Measurements from ENCODE around the gene PANX1. TPM values are rescaled to one million over a fixed set of nuclear protein-coding genes. Genes with fewer than 3 reads are reported as not detected.
"Not testable (repeated sequence)": the region's sequence is repeated elsewhere in the genome, so short reads cannot be mapped to it uniquely, and the experiment has no call there.

The PANX1 gene
- total RNA-seq, 1 donor from 2014 or later = 55.5 TPM

DNA sequence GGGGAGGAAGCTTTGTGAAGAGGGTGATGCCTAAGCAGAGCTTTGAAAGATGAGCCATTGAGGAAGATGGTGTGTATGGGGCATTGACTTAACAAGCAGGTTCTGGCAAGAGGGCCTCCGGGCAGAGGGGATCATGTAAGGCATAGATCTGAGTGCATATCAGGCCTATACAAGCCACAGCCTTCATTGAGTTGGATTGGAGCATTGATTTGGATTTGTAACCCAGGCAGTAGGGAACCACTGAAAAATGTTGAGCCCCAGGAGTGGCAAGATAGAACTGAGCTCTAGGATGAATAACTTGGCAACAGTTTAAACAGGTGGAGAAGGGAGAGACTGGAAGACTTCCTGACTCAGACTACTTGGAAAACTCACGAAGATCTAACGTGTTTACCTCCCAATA, 21.4 kb downstream of the PANX1 start:
- no peak for DNase-seq

DNA sequence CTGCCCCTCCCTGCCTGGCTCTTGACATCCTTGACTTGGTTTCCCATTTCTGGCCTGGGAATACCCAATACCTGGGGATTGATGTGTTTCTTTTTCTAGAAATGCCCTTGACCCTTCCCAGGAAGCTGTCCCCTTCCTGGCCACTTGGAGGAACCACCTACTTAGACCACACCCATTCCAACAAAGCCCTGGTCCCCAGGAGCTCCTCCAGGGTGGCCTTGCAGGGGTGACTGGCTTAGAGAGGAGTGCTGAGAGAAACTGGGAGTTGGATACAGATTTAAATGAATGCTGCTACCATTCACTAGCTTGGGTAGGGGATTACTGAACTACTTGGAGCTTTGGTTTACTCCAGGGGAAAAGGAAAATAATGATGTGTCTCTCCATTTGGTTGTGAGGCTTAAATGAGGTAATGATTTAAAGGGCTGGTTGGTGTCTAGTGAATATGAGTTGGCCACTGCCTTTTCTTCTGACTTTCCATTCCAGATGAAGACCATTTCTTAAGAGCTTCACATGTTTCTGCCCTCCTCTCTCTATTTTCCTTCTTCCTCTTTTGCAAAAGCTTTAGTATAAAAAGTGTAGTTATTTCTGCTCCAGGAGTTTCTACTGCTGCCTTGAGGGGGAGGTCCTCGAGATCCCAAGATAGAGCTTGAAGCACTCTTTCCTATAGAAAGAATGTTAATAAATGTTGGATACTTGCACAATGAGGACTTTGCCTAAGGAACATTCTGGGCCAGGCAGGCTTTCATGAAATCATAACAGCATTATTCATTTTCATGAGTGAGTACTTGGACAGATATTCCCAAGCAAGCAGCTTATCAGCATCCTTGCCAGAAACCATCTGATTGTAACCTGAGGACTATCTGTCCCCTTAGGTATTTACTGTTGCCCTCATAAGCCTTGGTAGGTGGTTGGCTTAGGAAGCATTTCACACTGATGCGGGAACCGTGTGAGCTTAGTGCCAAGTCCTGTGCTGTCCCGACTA, 22.4 kb downstream of the PANX1 start:
- no peak for DNase-seq

DNA sequence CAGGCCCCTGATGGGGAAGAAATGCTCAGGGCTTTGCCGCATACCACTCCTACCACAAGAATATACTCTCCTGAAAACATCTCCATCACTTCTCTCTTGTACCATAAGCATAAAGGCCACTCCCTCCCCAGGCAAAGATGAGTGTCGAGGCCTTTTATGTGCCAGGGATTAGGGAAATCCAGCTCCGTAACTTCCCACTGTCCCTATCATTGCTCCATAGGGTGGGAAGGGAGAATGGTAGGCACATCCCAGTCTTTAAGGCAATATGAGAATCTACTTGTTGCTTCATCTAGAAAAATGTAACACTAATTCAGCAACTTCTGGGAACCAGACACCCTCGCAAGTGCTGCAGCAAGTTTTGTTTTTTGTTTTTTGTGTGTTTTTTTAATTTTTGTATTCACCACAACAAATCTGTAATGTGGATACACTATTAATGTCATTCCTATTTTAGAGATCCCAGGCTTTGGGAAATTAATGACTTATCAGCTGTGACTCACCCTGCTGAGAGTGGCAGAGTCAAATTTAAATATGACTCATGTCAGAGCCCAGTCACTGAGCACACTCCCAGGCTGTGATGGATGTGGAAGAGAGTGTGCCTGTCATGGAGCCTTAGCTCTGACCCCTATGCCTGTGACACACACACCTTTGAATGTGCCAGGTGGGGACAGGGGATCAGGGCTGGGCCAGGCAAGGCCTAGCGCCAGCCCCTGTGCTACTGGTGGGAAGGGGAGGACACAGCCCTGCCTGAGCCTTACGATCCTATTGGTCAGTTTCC, 23.4 kb downstream of the PANX1 start:
- DNase-seq = no peak

DNA sequence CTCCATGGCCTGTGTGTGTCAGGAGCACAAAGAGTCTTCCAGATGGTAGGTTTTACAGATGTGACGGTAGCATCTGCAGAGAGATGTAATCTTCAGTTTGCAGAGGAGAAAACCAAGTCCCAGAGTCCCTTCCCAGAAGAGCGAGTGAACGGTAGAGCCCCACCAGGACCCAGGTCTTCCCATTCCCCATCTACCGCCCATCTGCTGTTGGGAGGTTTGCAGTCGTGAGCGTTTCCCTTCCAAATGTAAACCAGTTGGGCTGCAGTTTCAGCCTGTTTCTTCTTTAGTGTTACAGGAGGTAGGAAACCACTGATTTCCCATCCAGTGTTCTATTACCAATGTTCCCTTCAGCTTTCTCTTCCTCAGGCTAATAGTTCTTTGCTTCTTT, 24.0 kb downstream of the PANX1 start:
- no peak for DNase-seq

DNA sequence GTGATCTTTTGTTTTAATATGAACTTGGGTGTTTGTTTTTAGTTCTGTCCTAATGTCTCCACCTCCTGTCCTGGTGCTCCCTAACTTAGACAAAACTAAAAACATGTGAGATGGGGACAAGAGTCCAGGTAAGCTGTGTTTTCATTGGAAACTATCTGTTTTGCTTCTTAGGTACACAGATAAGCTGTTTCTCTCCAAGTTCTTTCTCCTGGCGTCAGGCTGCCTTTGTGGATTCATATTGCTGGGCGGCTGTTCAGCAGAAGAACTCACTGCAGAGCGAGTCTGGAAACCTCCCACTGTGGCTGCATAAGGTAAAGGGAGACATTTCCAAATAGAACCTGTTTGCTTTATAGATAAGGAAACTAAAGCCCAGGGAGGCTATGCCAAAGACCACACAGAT, 24.7 kb downstream of the PANX1 start:
- no peak for DNase-seq

DNA sequence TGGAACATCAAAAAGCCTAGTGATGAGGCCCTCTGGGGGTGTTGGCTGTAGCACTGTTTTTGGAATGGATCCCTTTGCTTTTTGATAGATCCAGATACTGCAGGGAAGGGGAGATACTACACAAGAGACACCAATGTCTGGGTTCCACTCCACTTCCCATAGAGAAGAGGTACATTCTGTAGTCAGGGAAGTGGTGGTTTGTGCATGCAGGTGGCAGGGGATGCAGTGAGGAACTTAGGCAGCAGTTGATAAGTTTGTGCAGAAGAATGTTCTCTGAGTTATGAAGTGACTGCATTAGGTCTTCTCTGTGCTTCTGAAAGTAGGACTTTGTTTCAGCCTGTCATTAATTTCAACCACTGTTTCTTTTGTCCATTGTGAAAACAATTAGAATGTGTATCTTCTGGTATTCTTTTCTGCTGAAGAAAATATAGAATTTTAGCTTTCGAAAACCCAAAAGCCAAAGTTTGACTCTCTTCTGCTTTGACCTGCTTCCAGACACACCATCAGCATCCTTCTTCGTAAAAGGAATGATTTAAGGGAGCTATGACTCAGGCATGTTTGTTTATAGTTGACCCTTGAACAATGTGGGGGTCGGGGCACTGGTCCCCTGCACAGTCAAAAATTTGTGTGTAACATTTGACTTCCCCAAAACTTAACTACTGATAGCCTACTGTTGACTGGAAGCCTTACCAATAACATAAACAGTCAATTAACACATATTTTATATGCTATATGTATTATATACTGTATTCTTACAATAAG, 25.6 kb downstream of the PANX1 start:
- DNase-seq = no peak

DNA sequence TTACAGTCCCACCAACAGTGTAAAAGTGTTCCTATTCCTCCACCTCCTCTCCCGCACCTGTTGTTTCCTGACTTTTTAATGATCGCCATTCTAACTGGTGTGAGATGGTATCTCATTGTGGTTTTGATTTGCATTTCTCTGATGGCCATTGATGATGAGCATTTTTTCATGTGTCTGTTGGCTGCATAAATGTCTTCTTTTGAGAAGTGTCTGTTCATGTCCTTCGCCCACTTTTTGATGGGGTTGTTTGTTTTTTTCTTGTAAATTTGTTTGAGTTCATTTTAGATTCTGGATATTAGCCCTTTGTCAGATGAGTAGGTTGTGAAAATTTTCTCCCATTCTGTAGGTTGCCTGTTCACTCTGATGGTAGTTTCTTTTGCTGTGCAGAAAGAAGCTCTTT, 28.7 kb downstream of the PANX1 start:
- not testable (repeated sequence) for DNase-seq

DNA sequence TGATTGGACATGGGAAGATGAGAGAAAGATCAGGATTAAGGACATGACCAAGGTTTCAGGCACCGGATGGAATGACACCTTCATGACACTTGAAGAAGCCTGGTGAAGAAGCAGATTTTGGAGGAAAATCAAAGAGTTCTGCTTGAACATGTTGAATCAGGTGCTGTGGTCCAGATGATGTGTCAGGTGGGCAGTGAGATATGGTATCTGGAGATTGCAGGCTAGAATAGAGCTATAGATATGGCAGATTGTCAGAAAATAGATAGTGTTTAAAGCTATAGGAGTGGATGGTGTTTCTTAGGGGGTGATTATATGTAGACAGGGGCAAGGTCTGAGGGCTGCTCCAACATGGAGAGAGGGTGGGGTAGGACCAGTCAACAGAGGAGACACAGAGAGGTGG, 40.2 kb downstream of the PANX1 start:
- no peak for DNase-seq

DNA sequence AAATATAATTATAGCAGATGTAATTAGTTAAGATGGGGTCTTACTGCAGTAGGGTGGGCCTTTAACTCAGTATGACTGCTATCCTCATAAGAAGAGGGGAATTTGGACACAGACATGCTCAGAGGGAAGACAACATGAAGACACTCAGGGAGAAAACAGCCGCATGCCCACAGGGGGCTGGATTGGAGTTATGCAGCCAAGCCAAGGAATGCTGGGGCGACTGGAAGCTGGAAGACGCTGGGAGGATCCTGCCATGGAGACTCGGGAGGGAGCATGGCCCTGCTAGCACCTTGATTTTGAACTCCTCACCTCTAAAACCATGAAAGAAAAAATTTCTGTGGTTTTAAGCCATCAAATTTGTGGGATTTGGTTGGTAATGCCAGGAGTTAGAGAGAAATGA, 40.9 kb downstream of the PANX1 start:
- no peak for DNase-seq

DNA sequence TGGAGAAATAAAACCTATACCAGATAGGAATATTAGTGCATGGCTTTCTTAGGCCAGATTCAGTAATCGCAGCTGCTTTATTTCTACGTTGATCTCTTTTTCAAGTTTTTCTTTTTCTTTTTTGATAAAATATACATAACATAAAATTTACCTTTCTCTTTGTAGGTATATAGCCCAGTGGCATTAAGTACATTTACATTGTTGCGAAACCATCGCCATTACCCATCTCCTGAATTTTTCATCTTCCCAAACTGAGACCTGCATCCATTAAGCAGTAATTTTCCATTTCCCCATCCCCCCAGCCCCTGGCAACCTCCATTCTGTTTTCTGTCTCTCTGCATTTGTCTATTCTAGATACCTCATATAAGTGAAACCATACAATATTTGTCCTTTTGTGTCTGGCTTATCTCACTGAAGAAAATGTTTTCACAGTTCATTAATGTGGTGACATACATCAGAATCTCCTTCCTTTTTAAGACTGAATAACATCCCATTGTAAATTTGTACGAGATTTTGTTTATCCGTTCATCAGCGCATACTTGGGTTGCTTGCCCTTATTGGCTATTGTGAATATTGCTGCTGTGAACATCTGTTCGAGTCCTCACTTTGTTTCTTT, 41.4 kb downstream of the PANX1 start:
- no peak for DNase-seq

DNA sequence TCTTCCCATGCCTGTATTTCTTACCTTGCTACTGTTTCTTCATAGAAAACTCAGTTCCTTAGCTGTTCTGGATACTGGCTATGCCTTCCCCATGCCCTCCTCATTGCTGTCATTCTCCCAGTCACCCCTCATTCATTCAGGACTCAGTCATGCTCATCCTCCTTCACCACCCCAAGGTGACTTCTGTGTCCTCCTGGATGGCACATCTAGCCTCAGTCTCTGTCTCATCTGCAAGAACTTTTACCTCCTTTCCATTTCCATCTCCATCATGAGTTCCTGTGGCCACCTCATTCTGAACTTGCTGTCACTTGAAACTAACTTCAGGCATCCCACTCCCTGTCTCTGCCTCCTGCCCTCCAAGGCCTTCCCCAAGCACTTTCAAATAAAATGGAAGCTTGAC, 42.3 kb downstream of the PANX1 start:
- no peak for DNase-seq

DNA sequence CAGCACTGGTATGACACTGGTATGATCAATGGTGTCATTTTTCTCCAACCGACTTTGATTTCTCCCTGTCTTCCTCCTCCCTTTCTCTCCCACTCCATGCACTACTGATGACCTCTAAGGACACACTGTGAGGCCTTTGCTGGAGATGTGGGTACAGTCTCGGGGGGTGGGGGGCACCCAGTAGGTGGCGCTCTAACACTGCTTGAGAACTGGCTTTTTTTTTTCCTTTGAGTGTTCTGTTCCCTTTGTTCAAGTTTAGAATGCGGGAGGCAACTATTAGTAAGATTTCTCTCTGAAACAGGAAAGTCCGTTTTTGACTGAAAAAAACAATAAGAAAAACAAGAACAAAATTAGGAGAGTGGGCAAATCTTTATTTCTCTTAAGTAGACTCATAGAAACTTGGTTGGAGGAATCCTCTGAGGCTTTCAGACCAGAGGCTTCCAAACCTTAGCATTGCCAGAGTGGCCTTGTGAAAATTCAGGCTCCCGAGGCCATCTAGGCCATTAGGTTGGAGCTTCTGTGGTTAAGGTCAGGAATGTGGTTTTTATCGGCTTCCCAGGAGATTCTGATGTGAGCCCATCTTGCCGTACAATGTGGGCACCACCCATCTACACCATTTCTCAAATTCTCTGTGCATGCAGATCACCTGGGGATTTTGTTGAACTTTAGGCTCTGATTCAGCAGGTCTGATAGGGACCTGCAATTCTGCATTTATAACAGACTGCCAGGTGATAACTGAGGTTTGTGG, 43.2 kb downstream of the PANX1 start:
- DNase-seq = no peak

DNA sequence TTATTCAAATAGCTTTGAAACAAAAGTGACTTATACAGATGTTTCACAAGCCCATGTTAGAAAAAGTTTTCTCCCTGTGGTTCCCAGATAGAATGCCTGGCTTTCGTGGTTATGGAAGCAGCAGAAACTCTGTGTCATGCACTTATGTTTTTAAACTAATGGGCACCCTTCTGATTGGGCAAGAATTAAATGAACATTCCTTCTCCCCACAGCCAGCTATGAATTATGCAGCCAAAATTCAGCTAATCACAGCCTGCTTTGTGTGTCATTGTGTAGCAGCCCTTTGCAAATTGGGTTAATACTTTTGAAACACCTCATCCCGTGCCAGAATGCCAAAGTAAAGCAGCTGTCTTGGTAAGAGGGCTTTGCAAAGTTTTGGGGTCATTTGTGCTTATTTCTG, 46.9 kb downstream of the PANX1 start:
- DNase-seq = peak; percentile 33

DNA sequence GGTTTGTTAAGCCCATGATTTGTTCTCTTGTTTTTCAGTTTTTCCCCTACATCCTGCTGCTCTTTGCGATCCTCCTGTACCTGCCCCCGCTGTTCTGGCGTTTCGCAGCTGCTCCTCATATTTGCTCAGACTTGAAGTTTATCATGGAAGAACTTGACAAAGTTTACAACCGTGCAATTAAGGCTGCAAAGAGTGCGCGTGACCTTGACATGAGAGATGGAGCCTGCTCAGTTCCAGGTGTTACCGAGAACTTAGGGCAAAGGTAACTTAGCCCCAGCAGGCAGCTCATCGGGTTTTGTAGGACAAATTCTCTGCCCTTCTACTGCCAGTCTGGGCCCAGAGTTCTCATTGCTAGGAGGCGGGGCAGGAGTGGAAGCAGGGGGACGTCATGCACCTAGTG, 49.7 kb downstream of the PANX1 start:
- DNase-seq = no peak

DNA sequence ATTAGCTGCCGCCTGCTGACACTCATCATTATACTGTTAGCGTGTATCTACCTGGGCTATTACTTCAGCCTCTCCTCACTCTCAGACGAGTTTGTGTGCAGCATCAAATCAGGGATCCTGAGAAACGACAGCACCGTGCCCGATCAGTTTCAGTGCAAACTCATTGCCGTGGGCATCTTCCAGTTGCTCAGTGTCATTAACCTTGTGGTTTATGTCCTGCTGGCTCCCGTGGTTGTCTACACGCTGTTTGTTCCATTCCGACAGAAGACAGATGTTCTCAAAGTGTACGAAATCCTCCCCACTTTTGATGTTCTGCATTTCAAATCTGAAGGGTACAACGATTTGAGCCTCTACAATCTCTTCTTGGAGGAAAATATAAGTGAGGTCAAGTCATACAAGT, 51.1 kb downstream of the PANX1 start:
- no peak for DNase-seq

DNA sequence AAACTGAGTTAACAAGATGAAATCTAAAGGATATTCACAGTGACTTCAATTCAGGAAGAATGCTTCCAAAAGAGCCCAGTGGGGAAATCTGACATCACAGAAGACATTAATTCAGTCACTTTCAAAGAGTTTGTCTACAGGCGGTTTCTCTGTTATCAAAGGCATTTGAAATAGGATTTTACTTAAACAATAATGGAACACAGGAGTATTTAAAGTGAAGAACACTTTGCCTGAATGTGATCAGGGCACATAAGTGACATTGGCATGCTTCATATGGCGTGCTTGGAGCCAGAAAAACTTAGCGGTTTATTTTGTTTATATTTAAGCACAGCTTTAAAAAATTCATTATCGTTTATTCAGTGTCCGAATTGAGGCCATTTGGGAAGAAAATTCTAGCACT, 52.9 kb downstream of the PANX1 start:
- no peak for DNase-seq

DNA sequence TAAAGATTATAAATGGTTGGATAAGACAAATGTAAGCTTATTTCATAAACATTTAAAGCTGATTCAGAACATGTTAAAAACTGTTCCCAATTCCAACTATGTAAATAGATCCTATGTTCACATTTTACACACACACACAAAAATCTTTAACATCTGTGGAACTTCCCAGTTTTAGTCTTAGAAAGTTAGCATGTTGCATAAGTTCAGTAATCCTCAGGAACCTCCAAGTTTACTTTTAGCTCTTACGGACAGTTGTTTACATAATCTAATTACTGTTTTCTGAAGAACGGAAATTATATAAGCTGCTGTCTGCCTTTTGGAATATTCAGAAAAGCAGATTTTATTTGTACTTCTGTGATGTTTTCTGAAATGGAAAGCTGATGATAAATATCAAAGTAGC, 53.3 kb downstream of the PANX1 start:
- DNase-seq = peak; percentile 34

DNA sequence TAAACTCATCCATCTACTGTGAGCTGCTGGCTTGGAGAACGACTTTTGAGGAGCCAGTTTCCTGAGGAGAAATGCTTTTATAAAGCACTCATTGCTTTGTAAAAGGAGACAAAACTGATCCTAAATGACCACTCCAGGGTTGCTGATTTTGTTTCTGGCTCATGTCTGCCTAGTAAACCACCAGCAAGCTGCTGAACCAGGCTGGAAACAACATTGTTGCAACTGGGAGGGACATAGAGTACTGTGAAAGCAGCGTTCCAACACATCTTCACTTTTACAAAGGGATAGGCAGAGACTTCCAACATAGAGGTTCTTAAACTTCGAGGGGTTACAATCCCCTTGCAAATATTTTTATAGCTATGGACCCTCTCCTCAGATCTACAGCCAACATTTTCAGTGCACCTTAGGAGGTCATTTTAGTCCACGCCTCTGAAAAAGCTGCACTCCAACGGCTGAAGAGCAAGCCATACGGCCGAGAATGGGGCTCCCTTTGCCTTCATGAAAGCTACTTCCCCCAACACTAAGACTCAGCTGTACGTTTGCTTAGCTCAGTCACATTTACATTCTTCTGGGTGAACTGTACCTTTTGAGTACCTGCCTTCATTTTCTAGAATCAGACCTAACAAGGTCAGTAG, 54.7 kb downstream of the PANX1 start:
- no peak for DNase-seq

DNA sequence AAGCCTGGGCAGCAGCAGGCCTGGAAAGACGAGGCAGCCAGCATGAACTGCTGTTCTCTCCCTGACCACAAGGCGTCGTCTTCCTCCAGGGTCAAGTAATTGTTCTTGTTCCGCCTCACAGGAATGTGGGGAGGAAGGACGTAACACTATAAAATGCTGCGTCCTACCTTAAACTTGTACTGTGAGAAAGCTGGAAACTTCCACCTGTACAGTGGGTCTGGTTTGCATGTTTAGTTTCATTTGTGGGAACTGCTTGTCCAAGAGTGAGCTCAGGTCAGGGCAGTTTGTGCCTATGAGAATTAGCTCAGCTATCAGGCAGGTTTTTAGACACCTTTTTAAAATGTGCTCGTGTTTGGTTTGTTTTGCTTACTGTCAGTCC, 55.2 kb downstream of the PANX1 start:
- peak; percentile 69 for DNase-seq

DNA sequence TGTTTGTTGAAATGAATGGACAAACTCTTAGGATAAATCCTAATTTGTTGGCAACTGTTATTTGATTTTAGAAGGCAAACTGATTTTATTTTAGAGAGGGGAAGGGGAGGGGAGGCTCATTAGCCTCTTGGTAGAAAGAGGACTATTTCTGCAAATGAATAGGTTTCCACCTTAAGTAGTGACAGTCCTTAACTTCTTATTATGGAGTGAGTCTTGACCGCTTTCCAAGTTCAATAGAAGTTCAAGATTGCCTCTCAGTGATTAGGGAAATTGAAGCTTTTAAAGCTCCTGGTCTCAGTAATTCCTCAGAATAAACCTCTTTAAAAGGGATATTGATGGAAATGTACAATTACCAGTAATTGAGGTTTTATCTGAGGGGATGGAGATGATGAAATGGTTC, 55.7 kb downstream of the PANX1 start:
- no peak for DNase-seq

DNA sequence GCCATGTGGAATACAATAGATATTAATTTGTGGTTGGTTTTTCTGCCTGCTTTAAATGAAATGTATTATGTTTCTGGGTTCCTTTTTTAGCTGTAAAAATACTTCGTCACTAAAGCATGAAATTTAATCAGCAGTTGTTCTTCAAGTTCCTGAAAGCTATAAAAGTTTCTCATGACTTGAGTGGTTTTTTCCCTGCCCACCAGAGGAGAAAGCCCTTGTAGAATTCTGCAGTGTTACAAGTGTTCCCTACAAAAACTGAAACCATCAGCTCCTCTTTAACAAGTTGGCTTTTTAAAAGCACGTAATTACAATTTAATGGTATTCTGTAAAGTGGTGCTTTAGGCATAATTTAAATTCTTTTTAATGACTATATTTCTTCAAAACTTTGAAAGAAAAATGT, 56.2 kb downstream of the PANX1 start:
- DNase-seq = peak; percentile 36

Data from tongue (tissue), 2 donors.